Measurements from ENCODE around the gene H6PD.

Gene H6PD

GRCh38 chr1:9224664-9225410 is 9.7 kb upstream of the H6PD start:
- H3K4me3 ChIP-seq (ENCODE audit: low read length) = no peak overlapping the region
- TF ChIP-seq ZNF274 (IDR thresholded peaks at IDR 0.05; ENCODE audit: low read depth, low read length) = no peak

- no peak overlapping the region for H3K4me3 ChIP-seq (ENCODE audit: low read length)
- TF ChIP-seq ZNF274 (IDR thresholded peaks at IDR 0.05; ENCODE audit: low read depth, low read length) = no peak
Observed at GRCh38 chr1:9225411-9225785, 9.2 kb upstream of the H6PD start.

- TF ChIP-seq ZNF274 (IDR thresholded peaks at IDR 0.05; ENCODE audit: low read depth, low read length) = no peak
- no peak overlapping the region for H3K4me3 ChIP-seq (ENCODE audit: low read length)
Observed at GRCh38 chr1:9228609-9229008, 6.0 kb upstream of the H6PD start.

- no peak for TF ChIP-seq ZNF274 (IDR thresholded peaks at IDR 0.05; ENCODE audit: low read depth, low read length)
Observed at GRCh38 chr1:9229549-9229948, 5.0 kb upstream of the H6PD start.

GRCh38 chr1:9230869-9231533 is 3.6 kb upstream of the H6PD start:
- TF ChIP-seq ZNF274 (IDR thresholded peaks at IDR 0.05; ENCODE audit: low read depth, low read length) = no peak
- no peak overlapping the region for H3K4me3 ChIP-seq (ENCODE audit: low read length)

More at GRCh38 chr1:9229549-9229948, 5.0 kb upstream of the H6PD start:
- H3K4me3 ChIP-seq (ENCODE audit: low read length) = no peak overlapping the region

- no peak for TF ChIP-seq ZNF274 (IDR thresholded peaks at IDR 0.05; ENCODE audit: low read depth, low read length)
- H3K4me3 ChIP-seq (ENCODE audit: low read length) = no peak overlapping the region
Observed at GRCh38 chr1:9231648-9232332, 2.8 kb upstream of the H6PD start.

- H3K4me3 ChIP-seq (ENCODE audit: low read length) = no peak overlapping the region
- no peak for TF ChIP-seq ZNF274 (IDR thresholded peaks at IDR 0.05; ENCODE audit: low read depth, low read length)
Observed at GRCh38 chr1:9233241-9233941, 1.2 kb upstream of the H6PD start.

- no peak for TF ChIP-seq ZNF274 (IDR thresholded peaks at IDR 0.05; ENCODE audit: low read depth, low read length)
- peak overlapping the region; percentile 48; the same call in 1 of the 2 replicates for H3K4me3 ChIP-seq (ENCODE audit: low read length)
Observed at GRCh38 chr1:9233942-9234222, 692 bp upstream of the H6PD start.

- TF ChIP-seq ZNF274 (IDR thresholded peaks at IDR 0.05; ENCODE audit: low read depth, low read length) = no peak
- H3K4me3 ChIP-seq (ENCODE audit: low read length) = peak overlapping the region; percentile 91
Observed at GRCh38 chr1:9235096-9235459, 504 bp downstream of the H6PD start.

GRCh38 chr1:9235560-9235959 is 986 bp downstream of the H6PD start:
- peak overlapping the region; percentile 91 for H3K4me3 ChIP-seq (ENCODE audit: low read length)
- no peak for TF ChIP-seq ZNF274 (IDR thresholded peaks at IDR 0.05; ENCODE audit: low read depth, low read length)

- no peak overlapping the region for H3K4me3 ChIP-seq (ENCODE audit: low read length)
- no peak for TF ChIP-seq ZNF274 (IDR thresholded peaks at IDR 0.05; ENCODE audit: low read depth, low read length)
Observed at GRCh38 chr1:9238134-9238533, 3.6 kb downstream of the H6PD start.

GRCh38 chr1:9238550-9238949 is 4.0 kb downstream of the H6PD start:
- no peak for TF ChIP-seq ZNF274 (IDR thresholded peaks at IDR 0.05; ENCODE audit: low read depth, low read length)
- H3K4me3 ChIP-seq (ENCODE audit: low read length) = no peak overlapping the region

- TF ChIP-seq ZNF274 (IDR thresholded peaks at IDR 0.05; ENCODE audit: low read depth, low read length) = no peak
- H3K4me3 ChIP-seq (ENCODE audit: low read length) = peak overlapping the region; percentile 17; the same call in 1 of the 2 replicates
Observed at GRCh38 chr1:9239622-9240401, 5.2 kb downstream of the H6PD start.
